Measurements from ENCODE around the gene PLEKHA3. TPM values are rescaled to one million over a fixed set of nuclear protein-coding genes. Genes with fewer than 3 reads are reported as not detected.

Gene PLEKHA3
- 9.7 and 11.4 TPM in 2 replicates for total RNA-seq

- no peak for TF ChIP-seq CTCF (IDR thresholded peaks at IDR 0.05; ENCODE audit: insufficient read depth, low read length, poor library complexity, severe bottlenecking)
- Histone ChIP-seq H3K4me3 (ENCODE audit: low read depth, low read length) (peak within 1 kb of the TSS; percentile 71), H3K36me3 (ENCODE audit: control insufficient read depth, insufficient read depth, low read length) (no peaks in the 10 kb centered on the region), H3K27me3 (ENCODE audit: control insufficient read depth, insufficient read depth, low read length) (no peaks in the 10 kb centered on the region)
- peak; percentile 83 for DNase-seq (ENCODE audit: low read depth)
Measured at GRCh38 chr2:178480227-178481181, at the start of gene PLEKHA3. Gene PLEKHA3 (plus strand): TSS chr2:178480457. CDS start chr2:178480870, 413 bp downstream.

GRCh38 chr2:178436662-178437061 lies 43.6 kb upstream of the PLEKHA3 start:
- no peak for TF ChIP-seq CTCF (IDR thresholded peaks at IDR 0.05; ENCODE audit: insufficient read depth, low read length, poor library complexity, severe bottlenecking)
- H3K4me3 ChIP-seq (ENCODE audit: low read depth, low read length) = no peak overlapping the region
- peaks cover 3% of the 10 kb centered on the region for H3K36me3 ChIP-seq (ENCODE audit: control insufficient read depth, insufficient read depth, low read length)
- DNase-seq (ENCODE audit: low read depth) = no peak
- no peaks in the 10 kb centered on the region for H3K27me3 ChIP-seq (ENCODE audit: control insufficient read depth, insufficient read depth, low read length)

GRCh38 chr2:178441426-178441825 lies 38.8 kb upstream of the PLEKHA3 start:
- TF ChIP-seq CTCF (IDR thresholded peaks at IDR 0.05; ENCODE audit: insufficient read depth, low read length, poor library complexity, severe bottlenecking) = no peak
- no peaks in the 10 kb centered on the region for H3K36me3 ChIP-seq (ENCODE audit: control insufficient read depth, insufficient read depth, low read length)
- H3K4me3 ChIP-seq (ENCODE audit: low read depth, low read length) = no peak overlapping the region
- no peak for DNase-seq (ENCODE audit: low read depth)
- H3K27me3 ChIP-seq (ENCODE audit: control insufficient read depth, insufficient read depth, low read length) = no peaks in the 10 kb centered on the region

GRCh38 chr2:178448968-178449661 lies 31.1 kb upstream of the PLEKHA3 start:
- DNase-seq (ENCODE audit: low read depth) = no peak
- Histone ChIP-seq H3K36me3 (ENCODE audit: control insufficient read depth, insufficient read depth, low read length) (no peaks in the 10 kb centered on the region), H3K27me3 (ENCODE audit: control insufficient read depth, insufficient read depth, low read length) (no peaks in the 10 kb centered on the region), H3K4me3 (ENCODE audit: low read depth, low read length) (no peak overlapping the region)
- TF ChIP-seq CTCF (IDR thresholded peaks at IDR 0.05; ENCODE audit: insufficient read depth, low read length, poor library complexity, severe bottlenecking) = no peak

- H3K36me3 ChIP-seq (ENCODE audit: control insufficient read depth, insufficient read depth, low read length) = no peaks in the 10 kb centered on the region
- H3K4me3 ChIP-seq (ENCODE audit: low read depth, low read length) = peak overlapping the region; percentile 94
- TF ChIP-seq CTCF (IDR thresholded peaks at IDR 0.05; ENCODE audit: insufficient read depth, low read length, poor library complexity, severe bottlenecking) = no peak
- H3K27me3 ChIP-seq (ENCODE audit: control insufficient read depth, insufficient read depth, low read length) = no peaks in the 10 kb centered on the region
- DNase-seq (ENCODE audit: low read depth) = no peak
Measured at GRCh38 chr2:178449700-178450523, 30.3 kb upstream of the PLEKHA3 start.
